K562 (cell line): ENCODE measurements around the gene ZNF586. TPM values are rescaled to one million over a fixed set of nuclear protein-coding genes. Genes with fewer than 3 reads are reported as not detected.
A peak's percentile ranks its signal among the peaks of the same experiment; 100 is the strongest.

ENCODE experiments used
- ARID2 ChIP-seq: fragments of 450-650 bp; IDR thresholded peaks from 2 replicates; pipeline ENCODE4 v1.6.1; 2017; ENCODE audit warnings: antibody characterized with exemption, mild to moderate bottlenecking
- ASH1L ChIP-seq: fragments of 450-650 bp; IDR thresholded peaks from 2 replicates; pipeline ENCODE4 v1.6.1; 2018; ENCODE audit warnings: borderline replicate concordance, mild to moderate bottlenecking, low read depth; ENCODE audit not compliant: partially characterized antibody
- COPS2 ChIP-seq: fragments of 450-650 bp; conservative IDR thresholded peaks from 2 replicates; pipeline ENCODE4 v1.6.1; 2016; ENCODE audit warnings: mild to moderate bottlenecking, moderate library complexity
- ESRRB ChIP-seq: fragments of 250-450 bp; sonication (Bioruptor Pico); IDR thresholded peaks from 2 replicates; pipeline ENCODE4 v1.5.0; 2020; ENCODE audit warnings: mild to moderate bottlenecking, moderate library complexity, borderline replicate concordance
- GATAD2A ChIP-seq: fragments of 450-650 bp; IDR thresholded peaks from 2 replicates; pipeline ENCODE4 v1.6.1; 2017
- HNRNPK ChIP-seq: fragments of 200-400 bp; formaldehyde crosslinking; IDR thresholded peaks from one replicate; pipeline ENCODE4 v1.6.1; 2018; ENCODE audit warnings: mild to moderate bottlenecking, low read depth, low read length; ENCODE audit not compliant: poor library complexity, severe bottlenecking
- MTA3 ChIP-seq: fragments of 450-650 bp; formaldehyde crosslinking; IDR thresholded peaks from 2 replicates; pipeline ENCODE4 v1.6.1; 2017; ENCODE audit warnings: mild to moderate bottlenecking, borderline replicate concordance
- NCOA4 ChIP-seq: fragments of 450-650 bp; IDR thresholded peaks from 2 replicates; pipeline ENCODE4 v1.6.1; 2018; ENCODE audit warnings: mild to moderate bottlenecking; ENCODE audit not compliant: partially characterized antibody
- NCOR1 ChIP-seq: fragments of 450-650 bp; IDR thresholded peaks from 2 replicates; pipeline ENCODE4 v1.6.1; 2016; ENCODE audit warnings: mild to moderate bottlenecking, moderate library complexity
- NFIX ChIP-seq: fragments of 250-450 bp; sonication (Bioruptor Pico); IDR thresholded peaks from 2 replicates; pipeline ENCODE4 v1.4.0; 2020; ENCODE audit warnings: low read depth, mild to moderate bottlenecking, moderate library complexity
- NR2F6 ChIP-seq: fragments of 450-650 bp; formaldehyde crosslinking; IDR thresholded peaks from 2 replicates; pipeline ENCODE4 v1.4.0; 2020; ENCODE audit warnings: mild to moderate bottlenecking
- PML ChIP-seq: IDR thresholded peaks from 2 replicates; pipeline ENCODE4 v1.6.1; 2012; ENCODE audit warnings: low read length, inconsistent platforms
- POLR3A ChIP-seq: IDR thresholded peaks from 2 replicates; pipeline ENCODE4 v1.6.1; 2011; ENCODE audit warnings: borderline replicate concordance, mild to moderate bottlenecking, moderate library complexity; ENCODE audit not compliant: insufficient read length, insufficient read depth; ENCODE audit errors: extremely low read depth
- RFX1 ChIP-seq: fragments of 450-650 bp; IDR thresholded peaks from 2 replicates; pipeline ENCODE4 v1.6.1; 2016; ENCODE audit warnings: mild to moderate bottlenecking, moderate library complexity
- SIRT6 ChIP-seq: IDR thresholded peaks from one replicate; pipeline ENCODE4 v1.6.1; 2012; ENCODE audit warnings: low read depth, mild to moderate bottlenecking, control low read depth, inconsistent platforms, low read length, moderate library complexity
- TCF7L2 ChIP-seq: fragments of 150-350 bp; IDR thresholded peaks from 2 replicates; pipeline ENCODE4 v1.6.1; 2016; ENCODE audit warnings: low read depth, mild to moderate bottlenecking, low read length, moderate library complexity
- ZBTB7A ChIP-seq: IDR thresholded peaks from 2 replicates; pipeline ENCODE4 v1.6.1; 2011; ENCODE audit warnings: low read depth, mild to moderate bottlenecking, low read length, moderate library complexity, borderline replicate concordance; ENCODE audit not compliant: control insufficient read depth
- ZNF253 ChIP-seq: fragments of 250-450 bp; sonication (Bioruptor Pico); conservative IDR thresholded peaks from 2 replicates; pipeline ENCODE4 v1.6.1; 2021; ENCODE audit warnings: mild to moderate bottlenecking
- ZNF445 ChIP-seq: fragments of 250-450 bp; sonication (Bioruptor Pico); IDR thresholded peaks from 2 replicates; pipeline ENCODE4 v1.4.0; 2020; ENCODE audit warnings: low read depth, mild to moderate bottlenecking, moderate library complexity
- ZNF584 ChIP-seq: fragments of 200-800 bp; sonication (Bioruptor generic); IDR thresholded peaks from 2 replicates; pipeline ENCODE4 v1.6.1; 2016; ENCODE audit warnings: low read depth, mild to moderate bottlenecking, missing genetic modification characterization, missing compliant biosample characterization
- ZNF707 ChIP-seq: fragments of 250-450 bp; sonication (Bioruptor Pico); conservative IDR thresholded peaks from 2 replicates; pipeline ENCODE4 v1.8.0; 2022; ENCODE audit warnings: inconsistent platforms, mild to moderate bottlenecking, moderate library complexity
- ZNF780A ChIP-seq: fragments of 250-450 bp; sonication (Bioruptor Pico); IDR thresholded peaks from 2 replicates; pipeline ENCODE4 v1.5.0; 2021; ENCODE audit warnings: mild to moderate bottlenecking
- polyA plus RNA-seq, 8 experiments: library from polyadenylated mRNA; depleted of rRNA in 4 of 8; stranded (reverse) in 5 of 8; unstranded in 3 of 8; fragments of >200 nt; fragmentation: Nextera tagmentation in 2 of 8; fragmentation: Illumina TruSeq in 1 of 8; extraction: Ambion mirVana in 2 of 8; extraction: Trizol in 1 of 8; gene quantifications; 2 replicates each; pipeline versions ENCODE4 v1.2.1 to v1.2.3, GENCODE V29; 2011 to 2014; ENCODE audit warnings: inconsistent platforms in 1 of 8, missing spikeins in 1 of 8
- total RNA-seq, 7 experiments: library from RNA; depleted of rRNA in 6 of 7; stranded (reverse); fragments of >200 nt in 6 of 7; fragmentation: Illumina TruSeq in 2 of 7; extraction: Trizol in 2 of 7; gene quantifications; 2 replicates each; pipeline versions ENCODE4 v1.2.1 to v1.2.3, GENCODE V29; 2011 to 2021; ENCODE audit warnings: low replicate concordance in 1 of 7
- TF ChIP-seq, protein P1 (sequence below): fragments of 450-650 bp; formaldehyde crosslinking; conservative IDR thresholded peaks from 2 replicates; pipeline ENCODE4 v1.4.0; 2022; ENCODE audit warnings: mild to moderate bottlenecking, missing genetic modification characterization
- TF ChIP-seq, protein P2 (sequence below): sonication (generic); formaldehyde crosslinking; IDR thresholded peaks from 2 replicates; pipeline ENCODE4 v1.8.0; 2022; ENCODE audit warnings: missing genetic modification reagents, mild to moderate bottlenecking, moderate library complexity, borderline replicate concordance
- TF ChIP-seq, protein P3 (sequence below), 3 experiments: IDR thresholded peaks in 2 of 3; conservative IDR thresholded peaks in 1 of 3; 2 replicates each; pipeline ENCODE4 v1.5.1; 2011 to 2012; ENCODE audit warnings: low read length in 3 of 3, mild to moderate bottlenecking in 3 of 3, control low read depth in 2 of 3, improper control_type of control experiment in 1 of 3, inconsistent platforms in 1 of 3, low read depth in 1 of 3, mixed read lengths in 1 of 3, moderate library complexity in 1 of 3; ENCODE audit not compliant: insufficient read depth in 2 of 3

The ZNF586 gene
- total and polyA plus RNA-seq, 9 of the 15 experiments (the other 6 are each of a cell fraction or from before 2014, with no cell fraction given), result 2.5 to 12.6 (median 8.4) TPM

DNA sequence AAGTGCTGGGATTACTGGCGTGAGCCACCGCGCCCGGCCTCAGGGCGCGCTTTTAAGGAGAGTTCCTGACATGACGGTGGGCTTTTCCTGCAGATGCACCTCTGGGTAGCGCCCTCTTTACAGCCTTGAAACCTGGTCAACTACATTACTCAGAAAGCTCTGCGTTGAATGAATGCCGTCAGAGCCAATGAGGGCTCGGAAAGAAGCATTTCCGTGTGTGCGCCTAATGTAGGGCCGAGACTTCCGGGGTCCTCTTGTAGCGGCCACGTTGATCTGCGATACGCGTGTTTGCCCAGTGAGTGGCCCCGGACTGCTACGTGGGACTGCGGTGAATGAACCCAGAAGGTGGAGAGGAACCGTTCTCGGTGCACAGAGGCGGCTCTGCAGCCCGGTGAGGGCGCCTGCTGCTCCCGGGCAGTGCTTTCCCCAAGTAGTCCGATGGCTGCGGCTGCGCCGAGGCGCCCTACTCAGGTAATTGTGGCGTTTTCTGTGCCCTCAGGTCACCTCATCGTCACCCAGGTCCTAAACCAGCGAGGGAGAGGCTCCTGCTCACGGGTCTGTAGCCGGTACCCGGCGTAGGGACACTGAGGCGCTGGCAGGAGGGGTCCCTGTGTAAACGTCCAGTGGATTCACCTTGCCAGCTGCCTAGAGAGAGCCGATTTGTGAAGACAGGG is 50.1 kb downstream of the ZNF586 start (continued):
- TF ChIP-seq, protein P1, sequence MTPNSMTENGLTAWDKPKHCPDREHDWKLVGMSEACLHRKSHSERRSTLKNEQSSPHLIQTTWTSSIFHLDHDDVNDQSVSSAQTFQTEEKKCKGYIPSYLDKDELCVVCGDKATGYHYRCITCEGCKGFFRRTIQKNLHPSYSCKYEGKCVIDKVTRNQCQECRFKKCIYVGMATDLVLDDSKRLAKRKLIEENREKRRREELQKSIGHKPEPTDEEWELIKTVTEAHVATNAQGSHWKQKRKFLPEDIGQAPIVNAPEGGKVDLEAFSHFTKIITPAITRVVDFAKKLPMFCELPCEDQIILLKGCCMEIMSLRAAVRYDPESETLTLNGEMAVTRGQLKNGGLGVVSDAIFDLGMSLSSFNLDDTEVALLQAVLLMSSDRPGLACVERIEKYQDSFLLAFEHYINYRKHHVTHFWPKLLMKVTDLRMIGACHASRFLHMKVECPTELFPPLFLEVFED (CRISPR knock-in tag), result no peak
- TF ChIP-seq, protein P2, sequence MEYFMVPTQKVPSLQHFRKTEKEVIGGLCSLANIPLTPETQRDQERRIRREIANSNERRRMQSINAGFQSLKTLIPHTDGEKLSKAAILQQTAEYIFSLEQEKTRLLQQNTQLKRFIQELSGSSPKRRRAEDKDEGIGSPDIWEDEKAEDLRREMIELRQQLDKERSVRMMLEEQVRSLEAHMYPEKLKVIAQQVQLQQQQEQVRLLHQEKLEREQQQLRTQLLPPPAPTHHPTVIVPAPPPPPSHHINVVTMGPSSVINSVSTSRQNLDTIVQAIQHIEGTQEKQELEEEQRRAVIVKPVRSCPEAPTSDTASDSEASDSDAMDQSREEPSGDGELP (CRISPR knock-in tag), result peak; percentile 46; the same call in 1 of the 2 replicates
- no peak for TF ChIP-seq NR2F6 (CRISPR knock-in tag)
- TF ChIP-seq, protein P3, sequence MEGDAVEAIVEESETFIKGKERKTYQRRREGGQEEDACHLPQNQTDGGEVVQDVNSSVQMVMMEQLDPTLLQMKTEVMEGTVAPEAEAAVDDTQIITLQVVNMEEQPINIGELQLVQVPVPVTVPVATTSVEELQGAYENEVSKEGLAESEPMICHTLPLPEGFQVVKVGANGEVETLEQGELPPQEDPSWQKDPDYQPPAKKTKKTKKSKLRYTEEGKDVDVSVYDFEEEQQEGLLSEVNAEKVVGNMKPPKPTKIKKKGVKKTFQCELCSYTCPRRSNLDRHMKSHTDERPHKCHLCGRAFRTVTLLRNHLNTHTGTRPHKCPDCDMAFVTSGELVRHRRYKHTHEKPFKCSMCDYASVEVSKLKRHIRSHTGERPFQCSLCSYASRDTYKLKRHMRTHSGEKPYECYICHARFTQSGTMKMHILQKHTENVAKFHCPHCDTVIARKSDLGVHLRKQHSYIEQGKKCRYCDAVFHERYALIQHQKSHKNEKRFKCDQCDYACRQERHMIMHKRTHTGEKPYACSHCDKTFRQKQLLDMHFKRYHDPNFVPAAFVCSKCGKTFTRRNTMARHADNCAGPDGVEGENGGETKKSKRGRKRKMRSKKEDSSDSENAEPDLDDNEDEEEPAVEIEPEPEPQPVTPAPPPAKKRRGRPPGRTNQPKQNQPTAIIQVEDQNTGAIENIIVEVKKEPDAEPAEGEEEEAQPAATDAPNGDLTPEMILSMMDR (IDR thresholded peaks at IDR 0.05 in 2 of 3, conservative IDR thresholded peaks at IDR 0.05 in 1 of 3; ENCODE audit: insufficient read depth in 2 of 3, low read depth in 1 of 3, low read length in 3 of 3), result peak in 1 of 3 experiments; percentile 44; a peak in 2 of 6 replicates
- TF ChIP-seq ASH1L, result peak; percentile 64
- TF ChIP-seq SIRT6, result no peak
- TF ChIP-seq ZNF707 (CRISPR knock-in tag), result no peak
- no peak for TF ChIP-seq COPS2
- TF ChIP-seq NCOR1, result no peak
- no peak for TF ChIP-seq ZNF584 (CRISPR knock-in tag)
- peak; percentile 71 for TF ChIP-seq POLR3A
- no peak for TF ChIP-seq ZNF780A (CRISPR knock-in tag)
- no peak for TF ChIP-seq ZNF253
- TF ChIP-seq MTA3, result peak; percentile 39; the same call in 1 of the 2 replicates
- TF ChIP-seq PML, result no peak; the same call in 1 of the 2 replicates
- TF ChIP-seq RFX1, result no peak
- TF ChIP-seq ARID2, result no peak
- no peak for TF ChIP-seq TCF7L2
- TF ChIP-seq NFIX, result no peak
- no peak for TF ChIP-seq NCOA4
- TF ChIP-seq ZNF445 (CRISPR knock-in tag), result no peak
- TF ChIP-seq ZBTB7A, result peak; percentile 52; the same call in 1 of the 2 replicates
- TF ChIP-seq HNRNPK, result no peak
- no peak for TF ChIP-seq GATAD2A
- TF ChIP-seq ESRRB (CRISPR knock-in tag), result no peak
